Measurements from ENCODE around the gene ENTPD8.

The ENTPD8 gene

DNA sequence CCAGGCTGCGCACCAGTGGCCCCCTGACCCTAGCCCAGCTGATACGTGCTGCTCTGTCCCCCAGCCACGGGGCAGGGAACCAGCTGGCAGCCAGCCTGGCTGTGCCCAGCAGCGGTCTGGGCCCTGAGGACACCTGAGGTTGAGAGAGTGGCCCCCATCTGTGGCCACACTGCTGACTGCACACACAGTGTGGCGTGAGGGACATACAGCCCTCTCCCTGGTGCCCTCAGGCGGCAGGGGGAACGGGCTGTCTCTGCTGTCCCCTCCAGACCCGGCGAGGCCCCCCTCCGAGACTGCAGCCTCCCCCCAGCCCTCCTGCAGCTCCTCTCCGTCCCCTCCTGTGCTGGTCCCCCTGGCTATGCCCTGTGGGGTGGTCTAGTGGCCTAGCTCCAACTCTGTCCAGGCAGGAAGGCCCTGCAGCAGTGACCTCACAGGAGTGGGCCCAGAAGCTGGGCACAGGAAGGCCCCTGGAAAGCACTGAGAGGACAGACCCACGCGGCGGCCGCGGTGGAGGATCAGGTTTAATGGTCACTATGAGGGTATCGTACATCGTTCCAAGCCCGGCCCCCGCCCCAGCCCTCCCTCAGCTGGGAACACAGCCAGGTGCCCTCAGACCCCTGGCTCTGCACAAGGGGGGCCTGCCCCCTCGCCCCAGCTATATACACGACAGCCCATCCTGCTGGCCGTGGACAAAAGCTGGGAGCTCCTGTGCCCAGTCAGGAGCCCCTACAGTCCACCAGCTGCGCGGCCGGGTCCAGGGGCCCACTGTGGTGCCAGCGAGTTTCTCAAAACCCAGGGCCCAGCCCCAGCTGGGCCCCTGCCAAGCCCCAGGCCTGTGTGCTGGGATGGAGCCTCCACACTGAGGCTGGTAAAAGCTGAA lies 6.8 kb upstream of the ENTPD8 start:
- DNase-seq (ENCODE audit: low spot score): no peak

DNA sequence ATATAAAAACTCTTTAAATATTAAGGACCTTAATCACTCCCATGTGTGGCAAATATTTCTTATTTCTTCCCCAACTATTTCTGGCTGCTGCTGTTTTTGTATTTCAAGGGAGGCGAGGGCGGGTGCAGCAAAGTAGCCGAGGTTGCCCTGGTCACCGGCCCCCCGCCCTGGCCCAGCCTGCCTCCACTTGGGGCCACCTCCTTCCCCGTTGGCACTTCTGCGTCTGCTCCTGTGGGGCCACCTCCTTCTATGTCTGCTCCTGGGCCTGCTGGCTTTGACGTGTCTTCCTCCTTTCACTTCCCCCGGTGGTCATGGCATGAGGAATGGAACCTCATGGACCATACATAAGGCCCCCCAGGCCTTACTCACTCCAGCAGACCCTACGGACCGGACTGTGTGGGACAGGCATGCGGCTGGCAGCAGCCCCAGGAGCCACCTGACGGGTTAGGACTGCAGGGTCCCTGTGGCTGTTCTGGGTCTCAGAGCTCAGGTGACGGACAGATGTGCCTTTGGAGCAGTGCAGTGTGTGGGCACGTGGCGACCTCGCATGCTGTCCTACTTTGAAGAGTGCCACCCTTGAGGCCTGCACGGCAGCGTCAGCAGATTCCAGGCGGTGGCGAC lies 5.8 kb upstream of the ENTPD8 start:
- DNase-seq (ENCODE audit: low spot score): peak; percentile 61

- DNase-seq (ENCODE audit: low spot score): no peak
These were observed 4.8 kb upstream of the ENTPD8 start for GRCh38 chr9:137445930-137446431.

- DNase-seq (ENCODE audit: low spot score): peak; percentile 83
These were observed 4.2 kb upstream of the ENTPD8 start for GRCh38 chr9:137445275-137445807.

GRCh38 chr9:137444106-137444790 lies 3.1 kb upstream of the ENTPD8 start:
- no peak for DNase-seq (ENCODE audit: low spot score)

- no peak for DNase-seq (ENCODE audit: low spot score)
These were observed 771 bp upstream of the ENTPD8 start for GRCh38 chr9:137441935-137442321.

DNA sequence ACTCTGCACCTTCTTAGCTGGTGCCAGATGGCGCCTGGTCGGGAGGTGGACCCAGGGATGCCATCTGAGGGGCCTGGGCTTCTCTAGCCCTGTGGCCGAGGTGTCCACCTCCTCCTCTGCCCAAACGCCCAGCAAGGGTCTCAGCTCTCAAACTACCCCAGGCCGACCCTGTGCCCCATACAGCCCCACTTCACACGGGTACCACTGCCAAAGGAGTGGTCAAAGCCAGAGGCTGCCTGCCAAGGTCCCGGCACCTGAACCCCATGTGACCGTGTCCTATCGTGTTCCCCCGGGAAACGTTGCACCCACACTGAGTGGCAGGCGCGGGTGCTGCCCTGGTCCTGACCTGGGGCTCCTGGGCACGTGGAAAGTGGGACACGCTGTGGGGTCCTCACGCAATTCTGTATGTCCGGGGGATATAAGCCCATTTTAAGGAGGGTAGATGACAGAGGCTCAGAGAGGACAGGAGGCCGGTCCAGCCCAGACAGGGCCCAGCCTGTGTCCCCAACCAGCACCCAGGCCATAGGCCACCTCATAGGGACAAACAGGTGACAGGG lies 1.9 kb downstream of the ENTPD8 start:
- DNase-seq (ENCODE audit: low spot score): no peak

DNA sequence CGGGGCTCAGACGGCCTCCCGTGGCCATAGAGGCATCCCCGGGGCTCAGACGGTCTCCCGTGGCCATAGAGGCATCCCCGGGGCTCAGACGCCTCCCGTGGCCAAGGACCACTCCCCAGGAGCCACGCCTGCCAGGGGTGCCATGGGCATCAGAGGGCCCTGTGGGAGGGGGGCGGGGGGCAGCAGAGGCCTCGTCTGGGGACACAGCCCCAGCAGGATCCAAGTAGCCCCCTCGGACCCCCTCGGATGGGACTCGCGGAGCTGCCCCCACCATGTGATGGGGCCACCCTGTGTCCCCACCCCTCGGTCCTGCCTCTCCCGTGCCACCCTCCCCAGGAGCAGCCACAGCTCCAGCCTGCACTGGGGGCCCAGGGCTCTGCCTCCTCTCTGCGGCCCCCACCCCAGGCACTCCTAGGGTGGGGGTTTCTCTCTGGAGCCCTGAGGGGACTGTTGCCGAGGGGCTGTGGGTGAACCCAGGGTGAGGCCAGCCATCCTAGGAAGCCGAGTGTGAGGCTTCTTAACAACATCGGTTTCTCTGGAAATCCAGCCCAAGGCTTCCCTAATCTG lies 2.5 kb downstream of the ENTPD8 start:
- no peak for DNase-seq (ENCODE audit: low spot score)

DNA sequence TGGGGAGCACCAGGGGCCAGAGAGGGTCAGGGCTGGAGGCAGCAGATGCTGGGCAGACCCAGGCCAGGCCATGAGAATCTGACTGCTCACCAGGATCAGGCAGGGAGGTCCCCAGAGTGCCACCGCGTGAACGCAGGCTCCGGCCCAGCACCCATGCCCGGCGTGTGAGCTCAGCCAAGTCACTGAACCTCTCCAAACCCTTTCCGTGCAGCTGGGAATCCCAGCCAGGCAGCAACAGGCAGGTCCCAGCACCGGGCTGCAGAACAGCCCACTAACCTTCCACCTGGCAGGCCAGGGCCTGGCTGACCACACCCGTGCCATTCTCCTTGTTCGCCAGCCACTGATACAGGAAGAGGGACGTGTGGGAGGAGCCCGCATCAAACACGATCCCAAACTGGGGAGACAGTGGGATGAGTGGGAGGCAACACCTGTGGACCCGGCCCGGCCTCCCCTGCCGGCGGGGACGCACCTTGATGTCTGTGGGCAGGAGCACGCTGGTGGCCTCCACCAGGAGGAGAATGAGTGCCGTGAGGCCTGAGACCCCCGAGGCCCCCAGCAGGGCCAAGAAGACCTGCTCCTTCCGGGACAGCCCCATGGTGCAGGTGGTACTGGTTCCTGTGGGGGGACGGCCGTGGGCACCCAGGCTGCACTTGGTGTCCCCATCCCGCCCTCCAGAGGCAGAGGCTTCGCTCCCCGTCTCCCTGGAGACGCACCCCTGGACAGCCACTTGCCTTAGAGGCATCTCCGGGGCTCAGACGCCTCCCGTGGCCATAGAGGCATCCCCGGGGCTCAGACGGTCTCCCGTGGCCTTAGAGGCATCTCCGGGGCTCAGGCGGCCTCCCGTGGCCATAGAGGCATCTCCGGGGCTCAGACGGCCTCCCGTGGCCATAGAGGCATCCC lies 3.2 kb downstream of the ENTPD8 start:
- no peak for DNase-seq (ENCODE audit: low spot score)

DNA sequence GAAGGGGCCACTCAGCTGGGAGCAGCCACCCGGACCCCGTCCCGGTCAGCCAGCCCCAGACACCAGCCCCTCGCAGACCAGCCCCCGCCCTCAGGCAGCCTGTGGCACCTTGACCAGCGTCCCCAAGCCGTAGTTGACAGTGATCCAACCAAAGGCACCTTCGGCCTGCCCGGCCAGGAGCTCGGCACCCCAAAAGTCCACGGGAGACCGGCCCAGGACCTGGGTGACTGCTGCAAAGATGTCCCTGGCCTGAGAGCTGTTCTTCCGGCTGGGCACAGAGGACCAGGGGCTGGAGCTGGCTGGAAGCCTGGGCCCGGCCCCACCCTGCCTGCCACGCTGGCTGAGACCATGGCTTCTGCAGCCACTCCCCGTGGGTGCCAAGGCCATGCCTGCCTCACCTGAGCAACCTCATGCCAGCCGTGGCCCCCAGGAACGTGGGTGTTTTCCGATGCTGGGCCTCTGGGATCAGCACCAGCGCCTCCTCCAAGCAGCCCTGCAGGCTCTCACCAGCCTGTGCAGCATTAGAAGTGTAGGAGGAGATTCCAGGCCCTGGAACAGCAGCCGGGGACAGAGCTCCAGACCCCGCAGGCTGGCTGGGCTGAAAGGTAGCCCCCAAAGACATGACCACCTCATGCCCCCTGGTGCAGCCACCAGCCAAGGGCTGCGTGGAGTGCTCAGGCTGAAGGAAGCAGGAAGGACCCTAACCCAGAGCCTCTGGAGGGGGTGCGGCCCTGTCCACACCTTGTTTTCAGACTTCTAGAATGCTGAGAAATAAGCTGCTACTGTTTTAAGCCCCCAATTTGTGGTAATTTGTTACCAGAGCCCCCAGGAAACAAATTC lies 4.2 kb downstream of the ENTPD8 start:
- no peak for DNase-seq (ENCODE audit: low spot score)

DNA sequence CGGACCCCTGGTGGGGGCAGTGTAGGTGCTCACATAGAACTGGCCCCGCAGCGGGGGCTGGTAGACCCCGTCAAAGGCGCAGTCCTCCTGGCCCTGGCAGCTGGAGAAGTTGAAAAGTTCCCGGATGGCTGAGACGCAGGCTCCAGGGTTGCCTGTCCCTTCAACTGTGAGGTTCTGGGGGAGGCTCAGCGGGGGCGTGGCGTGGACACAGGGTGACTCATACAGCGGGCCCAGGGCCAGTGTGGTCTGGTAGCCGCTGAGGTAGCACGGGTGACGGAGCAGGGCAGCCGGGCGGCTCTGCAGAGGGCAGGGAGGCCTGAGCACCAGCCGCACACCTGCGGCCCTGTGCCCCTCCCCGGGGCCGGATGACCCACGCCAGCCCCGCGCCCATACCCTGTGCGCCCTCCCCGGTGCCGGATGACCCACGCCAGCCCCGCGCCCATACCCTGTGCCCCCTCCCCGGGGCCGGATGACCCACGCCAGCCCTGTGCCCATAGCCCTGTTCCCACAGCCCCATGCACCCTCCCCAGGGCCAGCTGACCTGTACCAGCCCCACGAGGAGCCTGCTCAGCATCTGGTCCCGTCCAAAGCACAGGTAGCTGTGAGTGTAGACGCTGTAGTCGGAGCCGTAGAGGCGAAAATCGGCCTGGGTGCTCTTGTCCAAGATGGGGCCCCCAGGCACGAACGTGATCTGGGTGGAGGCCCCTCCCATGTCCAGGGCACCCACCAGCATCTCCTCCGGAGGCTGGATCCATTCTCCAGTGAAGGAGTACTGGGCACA lies 5.0 kb downstream of the ENTPD8 start:
- no peak for DNase-seq (ENCODE audit: low spot score)

DNA sequence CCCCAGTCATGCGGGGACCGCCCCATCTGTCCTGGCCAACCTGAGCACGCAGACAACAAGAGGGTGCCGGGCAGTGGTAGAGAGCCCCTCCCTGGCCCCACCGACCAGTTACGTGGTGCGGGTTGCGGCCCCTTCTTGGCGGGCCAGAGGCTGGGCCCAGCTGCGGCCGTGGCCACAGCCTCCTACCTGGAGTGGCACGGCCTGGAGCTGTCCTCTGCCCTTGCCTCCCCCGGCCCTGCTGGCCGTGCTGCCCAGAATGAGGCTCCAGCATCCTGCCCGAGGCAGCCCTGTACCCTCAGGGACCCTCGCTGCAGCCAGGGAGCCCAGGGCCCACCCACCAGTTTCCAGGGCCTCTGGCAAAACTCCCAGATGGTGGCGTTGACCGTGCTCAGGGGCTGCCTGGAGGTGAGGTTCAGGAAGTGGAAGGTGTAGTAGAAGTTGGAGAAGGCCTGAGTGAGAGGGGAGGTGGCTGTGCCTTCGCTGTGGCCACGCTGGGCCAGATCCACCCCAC lies 5.7 kb downstream of the ENTPD8 start:
- DNase-seq (ENCODE audit: low spot score): no peak

DNA sequence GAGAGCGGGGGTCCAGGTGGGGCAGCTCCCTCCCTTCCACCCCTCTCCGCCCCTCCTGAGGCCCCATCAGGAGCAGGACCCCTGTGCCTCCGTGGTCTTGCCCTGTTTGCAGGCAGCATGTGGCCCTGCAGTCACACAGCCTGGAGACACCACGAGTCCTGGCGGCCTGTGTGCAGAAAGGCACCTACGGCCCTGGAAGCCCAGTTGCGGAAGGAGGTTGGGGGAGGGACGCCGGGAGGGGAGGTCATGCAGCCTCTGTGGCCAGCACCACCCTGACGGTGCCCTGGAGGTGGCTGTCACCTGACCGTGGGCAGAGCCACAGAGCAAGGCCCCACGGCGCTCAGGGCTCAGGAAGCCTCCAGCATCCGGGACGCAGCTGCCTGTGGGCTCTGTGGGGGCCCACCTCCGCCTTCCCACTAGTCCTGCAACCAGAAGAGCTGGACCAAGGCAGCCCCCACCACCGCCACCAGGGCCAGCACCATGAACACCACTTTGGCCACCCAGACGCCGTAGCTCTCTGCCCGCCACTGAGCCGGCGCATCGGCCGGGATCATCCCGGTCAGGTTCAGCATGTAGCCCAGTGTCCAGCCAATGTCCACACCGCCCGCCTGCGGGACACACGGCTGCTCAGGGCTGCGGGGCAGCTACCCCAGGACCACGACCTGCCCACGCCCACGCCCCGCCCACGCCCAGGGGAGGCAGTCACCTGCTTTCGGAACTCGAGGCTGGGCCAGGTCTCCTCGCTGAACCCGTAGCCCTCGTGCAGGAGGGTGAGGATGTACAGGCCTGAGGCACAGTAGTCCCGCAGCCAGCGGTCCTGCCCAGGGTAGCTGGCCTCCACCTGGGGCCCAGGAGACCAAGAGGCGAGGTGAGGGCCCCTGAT lies 6.4 kb downstream of the ENTPD8 start:
- DNase-seq (ENCODE audit: low spot score): no peak

DNA sequence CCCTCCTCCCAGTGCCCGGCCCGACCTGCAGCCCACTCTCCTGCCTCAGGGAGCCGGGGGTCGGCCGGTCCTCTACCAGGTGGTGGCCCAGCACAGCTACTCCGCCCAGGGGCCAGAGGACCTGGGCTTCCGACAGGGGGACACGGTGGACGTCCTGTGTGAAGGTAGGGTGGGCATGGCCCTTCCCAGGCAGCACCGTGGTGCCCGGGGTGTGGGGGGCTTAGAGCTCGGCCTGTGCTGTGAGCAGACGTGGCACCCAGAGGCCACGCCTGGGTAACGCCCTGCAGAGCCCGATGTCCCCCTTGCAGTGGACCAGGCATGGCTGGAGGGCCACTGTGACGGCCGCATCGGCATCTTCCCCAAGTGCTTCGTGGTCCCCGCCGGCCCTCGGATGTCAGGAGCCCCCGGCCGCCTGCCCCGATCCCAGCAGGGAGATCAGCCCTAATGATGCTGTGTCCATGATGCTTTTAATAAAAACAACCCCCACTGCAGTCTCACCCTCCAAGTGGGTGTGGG lies 7.2 kb downstream of the ENTPD8 start:
- no peak for DNase-seq (ENCODE audit: low spot score)

GRCh38 chr9:137433349-137433915 lies 7.7 kb downstream of the ENTPD8 start:
- DNase-seq (ENCODE audit: low spot score): no peak

DNA sequence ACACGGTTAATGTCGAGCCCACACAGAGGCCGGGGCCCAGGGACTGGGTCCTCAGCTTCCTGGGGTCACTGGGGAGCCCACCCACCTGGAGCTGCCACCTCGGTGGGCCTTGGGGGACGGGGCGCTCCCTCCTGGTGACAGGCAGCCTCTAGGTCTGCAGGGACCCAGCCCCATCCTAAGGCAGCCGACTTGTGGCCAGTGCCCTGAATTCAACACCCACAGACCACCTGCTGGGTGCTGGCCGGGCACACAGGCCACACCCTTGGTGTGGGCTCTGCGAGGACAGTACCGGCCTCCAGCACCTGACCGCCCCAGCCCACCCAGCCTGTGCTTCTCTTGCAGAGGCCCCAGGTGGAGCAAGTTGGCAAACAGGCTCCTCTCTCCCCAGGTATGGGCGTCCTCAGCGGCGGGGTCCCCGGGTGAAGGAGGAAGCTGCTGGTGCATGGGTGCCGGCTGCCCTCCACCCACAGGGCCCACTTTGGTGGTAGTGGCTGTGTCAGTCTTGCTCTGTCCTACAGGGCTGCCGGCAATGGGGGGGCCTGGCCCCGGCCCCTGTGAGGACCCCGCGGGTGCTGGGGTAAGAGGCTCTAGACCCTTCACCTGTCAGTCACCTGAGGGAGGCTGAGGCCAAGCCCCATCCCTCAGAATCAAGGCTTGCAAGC lies 8.3 kb downstream of the ENTPD8 start:
- DNase-seq (ENCODE audit: low spot score): no peak
